ENCODE results near the gene TTLL10.

DNA sequence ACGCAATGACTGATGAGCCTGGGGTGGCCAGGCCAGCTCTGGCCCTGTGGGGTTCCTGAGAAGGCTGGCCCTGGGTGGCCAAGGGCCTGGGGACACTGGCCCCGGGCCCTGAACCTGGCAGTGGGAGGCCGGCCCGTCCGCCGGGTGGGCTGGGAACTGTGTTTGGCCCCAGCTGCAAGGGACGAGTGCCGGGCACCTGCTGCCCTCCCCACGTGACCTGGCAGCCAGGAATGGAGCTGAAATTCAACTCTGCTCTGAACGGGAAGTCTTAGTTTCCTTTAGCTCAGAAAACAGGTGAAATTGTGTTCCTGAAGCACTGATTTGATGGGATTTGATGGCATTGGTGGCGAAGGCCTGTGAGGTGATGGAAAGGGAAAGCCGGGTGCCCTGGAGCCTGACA is 8.2 kb upstream of the TTLL10 start:
- TF ChIP-seq, protein P1, sequence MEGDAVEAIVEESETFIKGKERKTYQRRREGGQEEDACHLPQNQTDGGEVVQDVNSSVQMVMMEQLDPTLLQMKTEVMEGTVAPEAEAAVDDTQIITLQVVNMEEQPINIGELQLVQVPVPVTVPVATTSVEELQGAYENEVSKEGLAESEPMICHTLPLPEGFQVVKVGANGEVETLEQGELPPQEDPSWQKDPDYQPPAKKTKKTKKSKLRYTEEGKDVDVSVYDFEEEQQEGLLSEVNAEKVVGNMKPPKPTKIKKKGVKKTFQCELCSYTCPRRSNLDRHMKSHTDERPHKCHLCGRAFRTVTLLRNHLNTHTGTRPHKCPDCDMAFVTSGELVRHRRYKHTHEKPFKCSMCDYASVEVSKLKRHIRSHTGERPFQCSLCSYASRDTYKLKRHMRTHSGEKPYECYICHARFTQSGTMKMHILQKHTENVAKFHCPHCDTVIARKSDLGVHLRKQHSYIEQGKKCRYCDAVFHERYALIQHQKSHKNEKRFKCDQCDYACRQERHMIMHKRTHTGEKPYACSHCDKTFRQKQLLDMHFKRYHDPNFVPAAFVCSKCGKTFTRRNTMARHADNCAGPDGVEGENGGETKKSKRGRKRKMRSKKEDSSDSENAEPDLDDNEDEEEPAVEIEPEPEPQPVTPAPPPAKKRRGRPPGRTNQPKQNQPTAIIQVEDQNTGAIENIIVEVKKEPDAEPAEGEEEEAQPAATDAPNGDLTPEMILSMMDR (conservative IDR thresholded peaks at IDR 0.05; ENCODE audit: low read depth, low read length), result no peak
- TF ChIP-seq, protein P2, sequence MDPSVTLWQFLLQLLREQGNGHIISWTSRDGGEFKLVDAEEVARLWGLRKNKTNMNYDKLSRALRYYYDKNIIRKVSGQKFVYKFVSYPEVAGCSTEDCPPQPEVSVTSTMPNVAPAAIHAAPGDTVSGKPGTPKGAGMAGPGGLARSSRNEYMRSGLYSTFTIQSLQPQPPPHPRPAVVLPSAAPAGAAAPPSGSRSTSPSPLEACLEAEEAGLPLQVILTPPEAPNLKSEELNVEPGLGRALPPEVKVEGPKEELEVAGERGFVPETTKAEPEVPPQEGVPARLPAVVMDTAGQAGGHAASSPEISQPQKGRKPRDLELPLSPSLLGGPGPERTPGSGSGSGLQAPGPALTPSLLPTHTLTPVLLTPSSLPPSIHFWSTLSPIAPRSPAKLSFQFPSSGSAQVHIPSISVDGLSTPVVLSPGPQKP (IDR thresholded peaks at IDR 0.05; ENCODE audit: borderline replicate concordance, low read depth, low read length), result no peak
